Stimulated activated CD4-positive, alpha-beta T cell treated with anti-CD3 and anti-CD28 coated beads, Interleukin-4, amount 100 ng/mL, for 1 hour (primary cell): Measurements from ENCODE around the gene HOXD8.

ENCODE experiments used
- DNase-seq: peaks from one replicate; pipeline ENCODE4 v3.0.0-alpha.2; 2020

The HOXD8 gene

DNA sequence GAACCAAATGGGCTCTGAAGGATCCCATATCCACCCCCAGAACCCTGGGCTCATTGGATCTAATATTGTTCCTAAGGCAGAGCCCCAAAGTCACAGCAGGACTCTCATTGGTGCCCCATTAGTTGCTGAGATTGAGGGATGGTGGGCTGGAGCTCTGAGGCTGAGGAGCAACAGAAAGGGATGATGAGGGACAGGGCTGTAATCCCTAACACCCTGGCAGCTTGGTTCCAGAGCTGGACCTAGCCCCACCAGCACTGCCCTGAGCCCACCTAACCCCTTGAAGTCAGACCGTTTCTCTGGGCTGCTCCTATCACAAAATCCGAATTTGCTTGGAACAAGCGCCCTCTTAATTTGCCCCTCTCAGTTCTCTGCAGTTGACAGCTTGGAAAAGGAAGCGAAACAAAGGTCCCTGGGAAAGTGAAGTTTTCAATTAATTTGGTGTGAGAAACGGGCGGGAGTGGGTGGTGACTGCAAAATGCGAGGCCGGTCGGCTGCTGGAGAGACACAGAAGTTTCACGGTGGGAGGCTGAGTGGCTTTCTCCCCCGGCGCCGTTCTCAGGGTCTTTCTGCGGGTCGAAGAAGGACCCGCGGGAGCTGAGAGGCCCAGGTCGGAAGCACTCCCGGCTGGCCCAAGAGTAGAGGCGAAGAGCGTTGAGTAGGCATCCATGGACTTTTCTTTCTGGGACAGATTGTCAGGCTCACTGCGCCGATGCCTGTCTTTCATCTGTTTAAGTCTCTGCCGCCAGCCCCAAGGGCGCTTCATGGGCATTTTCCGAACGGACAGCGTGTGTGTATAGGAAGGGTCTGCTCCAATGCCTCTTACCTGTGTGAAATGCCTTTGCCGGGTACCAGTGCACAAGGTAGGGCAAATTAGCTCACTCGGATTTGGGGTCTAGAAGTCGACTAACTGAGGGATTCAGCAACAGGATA lies 37.9 kb upstream of the HOXD8 start:
- DNase-seq: no peak

DNA sequence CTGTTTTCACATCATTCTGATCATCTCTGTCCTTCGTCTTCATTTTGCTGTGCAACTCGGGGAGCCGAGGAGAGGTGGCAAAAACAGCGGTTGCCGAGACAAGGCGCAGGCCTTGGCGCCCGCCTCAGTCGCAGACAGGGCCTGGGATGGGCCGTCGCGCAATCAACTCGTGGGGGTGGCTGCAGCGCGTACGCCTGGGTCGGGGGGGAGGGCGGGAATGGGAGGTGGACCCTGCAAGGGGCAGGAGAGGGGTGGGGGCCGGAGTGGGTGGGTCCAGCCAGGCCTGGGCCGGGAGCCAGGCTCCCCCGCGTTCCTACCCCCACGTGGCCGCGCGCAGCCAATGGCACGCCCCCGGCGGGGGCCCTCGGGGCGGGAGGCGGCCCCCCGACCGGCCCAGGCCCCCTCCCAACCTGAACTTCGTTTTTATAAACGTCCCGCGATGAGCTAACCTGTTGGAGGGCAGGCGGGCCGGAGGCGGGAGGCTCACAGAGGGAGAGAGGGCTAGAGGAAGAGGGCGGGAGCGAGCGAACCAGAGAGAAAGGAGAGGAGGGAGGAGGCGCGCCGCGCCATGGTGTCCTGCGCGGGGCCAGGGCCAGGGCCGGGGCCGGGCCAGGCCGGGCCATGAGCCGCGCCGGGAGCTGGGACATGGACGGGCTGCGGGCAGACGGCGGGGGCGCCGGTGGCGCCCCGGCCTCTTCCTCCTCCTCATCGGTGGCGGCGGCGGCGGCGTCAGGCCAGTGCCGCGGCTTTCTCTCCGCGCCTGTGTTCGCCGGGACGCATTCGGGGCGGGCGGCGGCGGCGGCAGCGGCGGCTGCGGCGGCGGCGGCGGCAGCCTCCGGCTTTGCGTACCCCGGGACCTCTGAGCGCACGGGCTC lies 37.0 kb upstream of the HOXD8 start, which contains the start of gene HOXD13:
HOXD13 (plus strand) TSS at position 452 of the 875 bp plus-strand sequence; CDS start at position 622, 170 bp downstream.
- DNase-seq: no peak

DNA sequence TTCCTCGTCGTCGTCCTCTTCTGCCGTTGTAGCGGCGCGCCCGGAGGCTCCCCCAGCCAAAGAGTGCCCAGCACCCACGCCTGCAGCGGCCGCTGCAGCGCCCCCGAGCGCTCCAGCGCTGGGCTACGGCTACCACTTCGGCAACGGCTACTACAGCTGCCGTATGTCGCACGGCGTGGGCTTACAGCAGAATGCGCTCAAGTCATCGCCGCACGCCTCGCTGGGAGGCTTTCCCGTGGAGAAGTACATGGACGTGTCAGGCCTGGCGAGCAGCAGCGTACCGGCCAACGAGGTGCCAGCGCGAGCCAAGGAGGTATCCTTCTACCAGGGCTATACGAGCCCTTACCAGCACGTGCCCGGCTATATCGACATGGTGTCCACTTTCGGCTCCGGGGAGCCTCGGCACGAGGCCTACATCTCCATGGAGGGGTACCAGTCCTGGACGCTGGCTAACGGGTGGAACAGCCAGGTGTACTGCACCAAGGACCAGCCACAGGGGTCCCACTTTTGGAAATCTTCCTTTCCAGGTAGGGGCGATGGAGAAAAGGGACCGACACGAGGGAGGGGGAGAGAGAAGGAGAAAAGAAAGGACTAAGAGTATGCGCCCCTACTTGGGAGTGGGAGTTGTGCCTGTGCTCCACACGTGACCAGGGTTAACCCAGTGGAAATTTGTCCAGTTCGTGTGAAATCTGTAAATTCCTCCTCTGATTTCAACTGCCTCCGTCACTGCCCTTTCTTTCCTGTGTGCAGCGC lies 36.2 kb upstream of the HOXD8 start:
- no peak for DNase-seq

DNA sequence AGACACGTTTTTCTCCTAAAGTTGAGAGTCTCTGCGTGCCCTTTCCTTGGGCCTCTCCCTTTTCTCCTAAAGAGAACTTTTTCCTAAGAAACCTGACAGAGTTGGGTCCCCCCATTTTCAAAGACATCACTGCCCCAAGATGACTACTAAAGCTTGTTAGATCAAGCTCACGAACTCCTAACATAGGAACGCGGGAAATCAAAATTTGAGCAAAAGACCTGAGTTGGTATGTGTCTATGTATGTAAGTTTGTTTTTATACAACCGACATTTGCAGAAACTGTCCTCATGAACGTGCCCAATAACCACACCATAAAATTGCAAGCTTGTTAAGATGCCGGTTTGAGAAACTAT lies 35.6 kb upstream of the HOXD8 start:
- DNase-seq: no peak

DNA sequence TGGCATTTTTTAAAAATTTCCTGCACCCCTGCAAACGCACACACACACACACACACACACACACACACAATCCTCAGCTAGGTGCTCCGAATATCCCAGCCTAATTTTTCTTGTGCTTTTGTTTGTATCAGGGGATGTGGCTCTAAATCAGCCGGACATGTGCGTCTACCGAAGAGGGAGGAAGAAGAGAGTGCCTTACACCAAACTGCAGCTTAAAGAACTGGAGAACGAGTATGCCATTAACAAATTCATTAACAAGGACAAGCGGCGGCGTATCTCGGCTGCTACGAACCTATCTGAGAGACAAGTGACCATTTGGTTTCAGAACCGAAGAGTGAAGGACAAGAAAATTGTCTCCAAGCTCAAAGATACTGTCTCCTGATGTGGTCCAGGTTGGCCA lies 35.2 kb upstream of the HOXD8 start:
- no peak for DNase-seq

DNA sequence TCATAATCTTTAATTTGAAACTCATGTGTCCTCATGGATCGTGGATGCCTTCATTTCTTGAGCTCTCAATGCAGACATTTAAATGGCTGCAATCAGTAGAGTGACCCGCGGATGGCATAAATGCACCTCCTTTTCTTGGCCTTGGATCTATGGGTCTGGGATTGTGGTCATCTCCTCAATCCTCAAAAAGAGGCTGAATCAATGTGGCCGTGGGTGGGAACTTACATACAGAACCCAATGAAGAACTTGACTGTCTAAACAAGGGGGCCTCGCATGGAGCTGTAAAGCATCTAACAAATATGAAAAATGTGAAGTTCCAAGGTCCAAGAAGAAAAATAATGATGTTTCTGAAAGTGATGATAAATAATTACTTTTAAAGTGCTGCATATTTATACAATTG lies 34.1 kb upstream of the HOXD8 start:
- no peak for DNase-seq

DNA sequence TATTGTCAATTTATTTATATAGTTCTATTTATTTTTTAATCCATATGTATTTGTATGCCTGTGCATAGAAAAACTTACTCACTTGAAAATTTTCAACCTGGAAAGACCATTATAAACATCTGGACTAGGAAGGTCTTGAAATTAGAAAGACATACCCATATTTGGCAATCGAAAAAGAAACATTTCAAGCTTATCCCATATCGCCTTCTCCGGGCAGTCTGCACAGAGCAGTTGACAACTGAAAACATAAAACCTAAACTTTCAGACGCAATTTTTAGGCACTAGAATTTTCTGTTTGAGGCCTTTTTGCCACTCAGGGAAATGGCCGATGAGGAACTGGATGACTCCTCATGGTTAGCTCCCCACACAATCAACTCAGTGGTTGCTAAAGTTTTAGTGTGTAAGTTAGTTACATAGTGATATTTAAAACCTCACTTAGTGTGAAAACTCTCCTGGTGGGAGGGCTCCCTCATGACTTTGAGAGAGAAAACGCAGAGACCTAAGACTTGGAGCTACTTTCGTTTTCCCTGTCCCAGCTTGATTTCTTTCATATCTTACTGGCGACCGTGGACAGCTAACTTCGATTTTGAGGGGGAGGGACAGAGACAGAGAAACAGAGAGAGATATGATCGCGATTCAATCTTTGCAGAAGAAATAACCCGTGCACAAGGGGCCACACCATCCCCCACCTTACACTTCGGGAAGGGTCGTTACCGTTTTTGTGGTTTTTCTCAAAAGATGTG lies 33.1 kb upstream of the HOXD8 start:
- DNase-seq: no peak

DNA sequence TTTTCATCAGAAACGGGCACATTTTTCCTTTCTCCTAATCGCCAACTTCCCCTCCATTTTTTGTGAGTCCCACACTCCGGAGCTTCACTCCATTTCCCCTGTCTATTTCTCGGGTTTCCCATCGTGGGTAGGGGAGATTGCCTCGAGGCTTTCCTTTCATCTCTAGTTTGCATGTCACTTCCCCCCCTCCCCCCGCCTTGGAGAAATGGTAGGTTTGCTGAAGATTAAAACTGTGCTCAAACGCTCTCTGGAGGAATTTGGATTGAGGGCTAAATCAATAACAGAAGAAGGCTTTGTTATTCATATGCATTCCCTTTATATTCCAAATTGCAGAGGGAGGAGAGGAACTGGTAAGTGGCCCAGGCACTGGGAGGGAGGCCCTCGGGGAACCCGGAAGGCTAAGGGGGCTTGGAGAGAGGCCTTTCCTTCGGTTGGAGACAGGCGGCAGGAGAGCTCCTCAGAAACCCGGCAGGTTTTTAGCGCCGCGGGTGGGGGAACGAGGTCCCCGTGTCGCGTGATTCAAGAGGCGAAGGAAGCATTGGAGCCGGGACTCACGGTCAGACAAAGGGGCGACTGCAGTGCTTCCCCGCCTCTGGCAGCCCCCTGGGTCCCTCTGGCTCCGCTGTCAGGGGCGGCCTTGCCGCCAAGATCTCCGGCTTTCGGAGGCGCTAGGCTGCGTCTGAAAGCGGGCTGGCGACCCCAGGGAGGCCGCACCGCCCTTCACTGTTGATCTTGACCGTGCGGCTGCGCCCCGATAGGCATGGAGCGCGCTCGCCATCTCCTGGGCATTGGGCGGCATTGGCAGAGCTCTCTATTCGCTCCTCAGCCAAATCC lies 32.3 kb upstream of the HOXD8 start:
- peak; percentile 64 for DNase-seq

DNA sequence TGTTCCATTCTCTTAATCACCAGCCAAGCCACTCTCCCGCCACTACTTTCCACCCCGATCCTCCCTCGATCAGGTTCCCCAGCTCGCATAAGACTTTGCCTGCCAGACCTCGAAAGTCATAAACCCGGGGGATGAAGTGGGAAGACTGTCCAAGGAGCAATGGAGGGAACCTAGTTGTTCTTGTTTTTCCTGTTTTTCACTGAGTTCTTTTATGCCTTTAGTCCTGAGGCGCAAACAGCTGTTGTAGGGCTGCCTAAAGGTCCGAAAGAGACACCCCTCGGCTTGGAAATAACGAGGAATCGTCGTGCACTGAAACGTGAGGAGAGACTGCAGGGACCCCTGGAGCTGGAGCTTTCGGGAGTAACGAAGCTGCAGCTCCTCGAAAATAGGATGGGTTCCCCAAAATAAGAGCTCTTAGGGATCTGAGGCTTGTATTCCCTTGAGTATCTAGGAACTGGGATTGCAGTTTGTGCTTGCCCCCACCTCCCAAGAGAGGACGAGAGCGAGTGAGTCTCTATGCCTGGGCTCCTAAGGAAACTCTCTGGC lies 31.6 kb upstream of the HOXD8 start:
- no peak for DNase-seq

DNA sequence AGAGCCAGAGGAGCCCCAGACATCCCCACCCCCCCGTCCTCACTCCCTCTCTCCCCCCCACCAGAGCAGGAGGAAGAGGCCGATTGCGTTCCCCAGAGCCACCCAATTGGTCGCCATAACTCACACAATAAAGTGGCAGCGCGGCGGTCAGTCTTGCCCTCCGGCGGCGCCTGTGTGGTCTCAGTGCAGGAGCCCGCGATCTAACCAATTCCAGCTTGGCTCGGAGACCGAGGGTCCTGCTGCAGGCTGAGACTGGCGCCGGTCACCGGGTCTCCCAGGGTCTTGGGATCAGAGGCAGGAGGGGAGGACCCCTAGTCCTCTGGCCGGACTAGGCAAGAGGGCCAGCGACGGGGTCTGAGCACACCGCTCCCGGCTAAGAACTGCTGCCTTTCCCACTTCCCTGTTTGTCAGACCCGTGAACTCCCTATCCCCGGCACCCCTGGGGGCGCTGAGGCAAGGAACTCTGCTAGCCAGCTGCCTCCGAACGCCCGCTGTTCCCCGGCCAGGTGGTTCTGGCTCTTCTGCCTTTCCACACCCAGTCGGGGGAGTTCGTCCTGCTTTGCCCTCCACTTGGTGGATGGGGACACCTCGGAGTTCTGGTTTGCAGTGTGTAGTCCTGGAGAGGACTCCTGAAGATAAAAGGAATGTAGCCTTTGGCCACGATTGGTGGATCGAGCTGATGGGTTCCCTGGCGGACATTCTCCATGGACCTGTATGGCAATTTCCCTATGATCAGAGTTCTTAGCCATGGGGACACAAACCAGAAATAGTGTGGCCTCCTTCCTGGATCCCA lies 30.9 kb upstream of the HOXD8 start:
- no peak for DNase-seq

DNA sequence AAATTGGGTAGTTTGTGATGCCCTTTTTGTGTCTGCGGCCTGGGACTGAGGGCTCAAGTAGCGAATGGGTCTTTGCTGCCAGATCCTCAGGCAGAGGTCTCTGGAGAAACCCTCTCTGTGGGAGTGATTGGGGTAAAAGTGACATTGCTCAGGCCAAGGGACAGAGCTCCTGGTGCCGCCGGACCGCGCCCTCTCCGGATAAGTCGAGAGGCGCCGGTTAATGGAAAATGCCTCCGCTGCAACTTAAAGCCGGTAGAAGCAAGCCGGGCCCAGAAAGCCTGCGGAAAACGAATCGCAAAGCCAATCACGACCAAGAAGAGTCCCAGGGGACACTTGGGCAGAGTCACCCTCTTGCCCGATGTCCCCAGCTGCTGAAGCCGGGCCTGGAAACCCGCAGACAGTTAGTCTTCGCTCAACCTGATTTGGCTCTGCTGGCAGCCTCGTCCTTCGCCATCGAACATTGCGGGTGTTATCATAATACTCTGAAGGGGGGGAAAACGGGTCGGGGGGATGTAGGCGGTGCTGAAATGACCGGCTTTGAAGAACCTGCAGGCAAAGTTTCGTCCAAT lies 30.3 kb upstream of the HOXD8 start:
- no peak for DNase-seq

DNA sequence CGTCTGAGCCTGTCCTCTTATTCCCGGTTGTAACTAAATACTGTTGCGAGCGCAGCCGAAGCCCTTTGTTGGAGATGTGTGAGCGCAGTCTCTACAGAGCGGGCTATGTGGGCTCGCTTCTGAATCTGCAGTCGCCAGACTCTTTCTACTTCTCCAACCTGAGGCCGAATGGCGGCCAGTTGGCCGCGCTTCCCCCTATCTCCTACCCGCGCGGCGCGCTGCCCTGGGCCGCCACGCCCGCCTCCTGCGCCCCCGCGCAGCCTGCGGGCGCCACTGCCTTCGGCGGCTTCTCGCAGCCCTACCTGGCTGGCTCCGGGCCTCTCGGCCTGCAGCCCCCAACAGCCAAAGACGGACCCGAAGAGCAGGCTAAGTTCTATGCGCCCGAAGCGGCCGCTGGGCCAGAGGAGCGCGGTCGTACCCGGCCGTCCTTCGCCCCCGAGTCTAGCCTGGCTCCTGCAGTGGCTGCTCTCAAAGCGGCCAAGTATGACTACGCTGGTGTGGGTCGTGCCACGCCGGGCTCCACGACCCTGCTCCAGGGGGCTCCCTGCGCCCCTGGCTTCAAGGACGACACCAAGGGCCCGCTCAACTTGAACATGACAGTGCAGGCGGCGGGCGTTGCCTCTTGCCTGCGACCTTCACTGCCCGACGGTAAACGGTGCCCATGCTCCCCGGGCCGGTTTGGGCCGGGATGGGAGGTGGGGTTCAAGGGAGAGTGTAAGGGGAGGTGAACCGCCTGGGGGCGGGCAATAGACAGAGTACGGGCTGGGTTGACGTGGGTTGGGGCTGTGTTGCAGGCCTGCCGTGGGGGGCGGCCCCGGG lies 29.6 kb upstream of the HOXD8 start, which contains the start of gene HOXD12:
HOXD12 (plus strand) TSS at position 68 of the 819 bp plus-strand sequence; CDS start at position 75, 7 bp downstream.
- no peak for DNase-seq

DNA sequence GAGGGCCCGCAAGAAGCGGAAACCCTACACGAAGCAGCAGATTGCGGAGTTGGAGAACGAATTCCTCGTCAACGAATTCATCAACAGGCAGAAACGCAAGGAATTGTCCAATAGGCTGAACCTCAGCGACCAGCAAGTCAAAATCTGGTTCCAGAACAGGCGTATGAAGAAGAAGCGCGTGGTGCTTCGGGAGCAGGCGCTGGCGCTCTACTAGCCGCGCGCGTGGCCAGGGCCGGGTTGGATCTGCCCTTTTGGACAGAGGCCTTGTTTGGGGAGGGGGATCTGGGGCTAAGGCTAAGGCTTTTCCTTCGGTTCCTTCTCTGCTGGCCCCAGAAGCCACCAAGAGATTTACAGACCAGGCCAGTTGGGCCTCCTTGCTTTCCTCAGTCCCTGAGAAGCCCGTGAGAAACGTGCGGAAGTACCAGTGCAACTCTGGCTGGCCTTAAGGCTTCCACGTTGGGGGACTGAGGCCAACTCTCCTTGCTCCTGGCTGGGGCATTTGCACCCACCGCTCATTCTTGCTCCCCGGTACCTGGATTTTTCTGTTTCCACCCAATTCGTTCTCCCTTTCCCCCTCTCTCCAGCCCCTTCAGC lies 28.9 kb upstream of the HOXD8 start:
- DNase-seq: no peak

DNA sequence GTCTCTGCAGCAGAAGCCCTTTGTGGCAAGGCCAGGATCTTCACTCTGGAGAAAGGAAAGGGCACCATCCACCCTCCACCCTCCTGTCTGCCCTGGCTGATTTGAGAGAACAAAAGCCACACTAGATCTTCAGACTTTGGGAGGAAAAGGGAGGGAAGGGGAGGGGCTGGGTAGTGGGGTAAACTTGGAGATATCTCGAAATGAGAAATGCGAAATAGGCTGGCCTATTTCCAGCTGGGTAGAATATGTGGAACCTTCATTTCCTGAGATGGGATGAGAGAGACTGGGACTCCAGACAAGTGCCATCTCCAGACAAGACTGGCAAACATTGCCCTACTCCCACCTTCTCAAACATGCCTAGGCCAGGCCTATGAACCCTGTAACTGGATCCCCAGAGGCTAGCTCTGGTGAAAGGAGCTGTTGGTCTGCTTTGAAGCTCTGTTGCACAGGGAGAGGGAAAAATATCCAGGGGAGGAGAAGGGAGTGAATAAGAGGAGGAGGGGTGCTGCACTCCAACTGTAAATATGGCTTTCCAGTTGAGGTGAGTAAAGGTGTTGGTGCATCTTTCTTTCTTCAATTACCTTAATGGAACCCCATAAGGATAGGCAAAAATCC lies 28.2 kb upstream of the HOXD8 start:
- DNase-seq: no peak

DNA sequence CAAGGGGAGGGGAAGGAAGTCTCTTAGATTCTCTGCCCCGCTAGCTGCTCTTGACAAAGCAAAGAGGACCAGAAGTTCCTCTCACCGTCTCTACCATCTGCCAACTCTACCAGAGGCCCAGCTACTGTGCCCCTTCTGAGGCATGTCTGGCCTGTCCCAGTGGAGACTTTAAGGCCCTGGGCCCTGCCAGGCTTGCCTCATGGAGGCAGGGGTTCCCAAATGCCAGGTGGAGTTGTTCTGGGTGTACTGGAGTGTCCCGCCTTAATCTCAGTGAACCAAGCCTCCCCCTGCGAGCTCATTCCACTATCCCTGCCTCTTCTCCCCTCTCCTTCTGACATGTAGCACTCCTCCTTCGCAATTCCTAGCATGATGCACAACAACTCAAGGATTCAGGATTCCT lies 27.7 kb upstream of the HOXD8 start:
- no peak for DNase-seq

DNA sequence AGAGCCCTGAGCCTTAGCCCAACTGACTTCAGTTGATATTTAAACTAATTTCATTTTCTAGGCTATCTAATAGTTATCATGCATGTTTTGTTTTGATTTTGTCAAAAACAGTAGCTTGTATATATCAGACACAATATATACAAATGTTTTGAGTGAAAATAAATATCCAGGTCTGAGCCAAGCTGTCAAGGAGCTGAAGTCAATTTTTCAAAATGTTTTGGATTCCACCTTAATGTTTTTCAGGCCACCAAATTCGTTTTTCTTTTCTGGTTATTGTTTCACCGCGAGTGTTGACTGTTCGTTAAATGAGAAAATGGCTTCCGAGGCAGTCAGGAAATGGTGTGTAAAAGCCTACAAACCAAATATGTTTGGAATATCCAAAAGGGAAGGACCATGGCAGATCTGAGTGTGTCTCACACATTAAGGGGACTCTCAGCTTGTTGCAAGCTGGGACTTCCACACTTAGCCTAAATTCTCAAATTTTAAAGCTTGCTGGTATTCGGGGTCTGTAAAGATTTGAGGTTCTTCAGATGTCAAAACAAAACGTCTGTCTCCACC lies 27.1 kb upstream of the HOXD8 start:
- no peak for DNase-seq

DNA sequence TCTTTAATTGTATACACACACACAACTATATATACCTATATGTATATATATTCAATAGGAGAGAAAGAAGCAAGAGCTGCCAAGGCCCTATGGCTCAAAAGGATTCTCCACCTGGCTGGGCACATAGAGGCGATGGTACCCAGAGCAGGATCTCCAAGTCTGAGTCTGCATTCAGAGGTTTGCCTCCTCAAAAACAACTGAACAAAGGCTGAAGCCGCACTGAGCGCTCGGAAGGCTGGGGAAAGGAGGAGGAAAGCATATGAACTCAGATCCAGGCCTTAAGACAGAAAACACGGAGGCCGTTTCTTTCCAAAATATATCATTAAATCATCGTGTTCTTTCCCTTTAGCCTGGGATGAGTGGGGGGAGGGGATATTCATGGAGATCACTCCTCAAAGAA lies 26.3 kb upstream of the HOXD8 start:
- no peak for DNase-seq
